ENCODE measurements around the gene MAST3. TPM values are rescaled to one million over a fixed set of nuclear protein-coding genes. Genes with fewer than 3 reads are reported as not detected.

The MAST3 gene
- total and polyA plus RNA-seq, 2 of the 13 experiments (the other 11 are each of a cell fraction or from before 2014, with no cell fraction given) = 4.1 to 4.6 TPM

- TF ChIP-seq ZNF850 (CRISPR knock-in tag; conservative IDR thresholded peaks at IDR 0.05) = no peak
- TF ChIP-seq HMG20B (CRISPR knock-in tag; conservative IDR thresholded peaks at IDR 0.05) = no peak
- TF ChIP-seq KAT7 (CRISPR knock-in tag; IDR thresholded peaks at IDR 0.05; ENCODE audit: borderline replicate concordance) = no peak
- TF ChIP-seq SP5 (CRISPR knock-in tag; IDR thresholded peaks at IDR 0.05; ENCODE audit: borderline replicate concordance, low read depth) = peak; percentile 62; the same call in 1 of the 2 replicates
- TF ChIP-seq PAXIP1 (CRISPR knock-in tag; conservative IDR thresholded peaks at IDR 0.05) = 0 out of 2 replicates have a peak, but pooled peaks have one; percentile 15
- TF ChIP-seq GTF2F1 (IDR thresholded peaks at IDR 0.05; ENCODE audit: low read length) = no peak
- TF ChIP-seq ZNF317 (CRISPR knock-in tag; IDR thresholded peaks at IDR 0.05) = no peak
- TF ChIP-seq GMEB2 (CRISPR knock-in tag; IDR thresholded peaks at IDR 0.05; ENCODE audit: low read depth) = no peak
- TF ChIP-seq ZBTB37 (CRISPR knock-in tag; IDR thresholded peaks at IDR 0.05) = no peak
- TF ChIP-seq HNRNPL (IDR thresholded peaks at IDR 0.05; ENCODE audit: low read depth, low read length) = no peak
- TF ChIP-seq ZNF557 (CRISPR knock-in tag; IDR thresholded peaks at IDR 0.05) = no peak
- no peak for TF ChIP-seq ZNF770 (CRISPR knock-in tag; IDR thresholded peaks at IDR 0.05)
- TF ChIP-seq ZNF33A (CRISPR knock-in tag; IDR thresholded peaks at IDR 0.05; ENCODE audit: borderline replicate concordance) = no peak
- 0 out of 2 replicates have a peak, but pooled peaks have one; percentile 32 for TF ChIP-seq ZNF691 (CRISPR knock-in tag; IDR thresholded peaks at IDR 0.05; ENCODE audit: borderline replicate concordance, low read depth)
- TF ChIP-seq ZNF263 (CRISPR knock-in tag; IDR thresholded peaks at IDR 0.05) = no peak
- TF ChIP-seq SMC3 (IDR thresholded peaks at IDR 0.05; ENCODE audit: low read length) = peak; percentile 78; the same call in 1 of the 2 replicates
- peak; percentile 70 for TF ChIP-seq SRSF1 (optimal IDR thresholded peaks at IDR 0.05; ENCODE audit: low read depth, low read length)
- TF ChIP-seq ZNF331 (CRISPR knock-in tag; IDR thresholded peaks at IDR 0.05) = no peak
- no peak for TF ChIP-seq ZBTB21 (CRISPR knock-in tag; IDR thresholded peaks at IDR 0.05)
- TF ChIP-seq PITX1 (CRISPR knock-in tag; IDR thresholded peaks at IDR 0.05) = no peak
- no peak; the same call in 1 of the 2 replicates for TF ChIP-seq ZNF891 (CRISPR knock-in tag; IDR thresholded peaks at IDR 0.05)
Measured at GRCh38 chr19:18058208-18059009, 39.2 kb upstream of the MAST3 start (continued).

All from HepG2 (cell line).